Neural cell (in vitro differentiated cells): Measurements from ENCODE around the gene SLFN12L. TPM values are rescaled to one million over a fixed set of nuclear protein-coding genes. Genes with fewer than 3 reads are reported as not detected.
"Not testable (repeated sequence)": the region's sequence is repeated elsewhere in the genome, so short reads cannot be mapped to it uniquely, and the experiment has no call there.

Experiments
- H2AFZ ChIP-seq: fragments of 200-600, 300-800 bp; sonication (generic), shearing (Covaris generic); 2 replicates; pipeline ENCODE4 v1.6.0; 2014; ENCODE audit warnings: low read depth, mild to moderate bottlenecking, antibody characterized with exemption, low read length, moderate library complexity
- H3F3A ChIP-seq: fragments of 200-600 bp; shearing (Covaris generic); 2 replicates; pipeline ENCODE4 v1.6.1; 2016; ENCODE audit warnings: mild to moderate bottlenecking, moderate library complexity, mixed read lengths, antibody characterized with exemption, low read length; ENCODE audit not compliant: insufficient read depth, poor library complexity, severe bottlenecking
- H3K27ac ChIP-seq: fragments of 200-600, 300-800 bp; sonication (generic), shearing (Covaris generic); 2 replicates; pipeline ENCODE4 v1.5.1; 2014; ENCODE audit warnings: mild to moderate bottlenecking, low read length, moderate library complexity
- H3K27me3 ChIP-seq: fragments of 300-800, 200-600 bp; sonication (generic), shearing (Covaris generic); 2 replicates; pipeline ENCODE4 v1.6.0; 2014; ENCODE audit warnings: mild to moderate bottlenecking, low read depth, low read length, moderate library complexity; ENCODE audit not compliant: insufficient read depth
- H3K36me3 ChIP-seq: fragments of 300-800, 200-600 bp; sonication (generic), shearing (Covaris generic); 2 replicates; pipeline ENCODE4 v1.5.1; 2014; ENCODE audit warnings: mild to moderate bottlenecking, antibody characterized with exemption, low read length, moderate library complexity; ENCODE audit not compliant: insufficient read depth
- H3K4me2 ChIP-seq: fragments of 300-800, 200-600 bp; sonication (generic), shearing (Covaris generic); 2 replicates; pipeline ENCODE4 v1.6.0; 2014; ENCODE audit warnings: mild to moderate bottlenecking, low read length
- H3K4me3 ChIP-seq: fragments of 300-800, 200-600 bp; sonication (generic), shearing (Covaris generic); 2 replicates; pipeline ENCODE4 v1.5.1; 2014; ENCODE audit warnings: mild to moderate bottlenecking, low read length, moderate library complexity
- H3K79me2 ChIP-seq: fragments of 200-600 bp; shearing (Covaris generic); replicated peaks from 2 replicates; pipeline ENCODE4 v1.6.0; 2014; ENCODE audit warnings: mild to moderate bottlenecking, low read length, moderate library complexity; ENCODE audit not compliant: insufficient read depth
- H3K9ac ChIP-seq: fragments of 300-800, 200-600 bp; sonication (generic), shearing (Covaris generic); 2 replicates; pipeline ENCODE4 v1.6.1; 2016; ENCODE audit warnings: mild to moderate bottlenecking, low read length, mixed read lengths
- H3K9me2 ChIP-seq: fragments of 200-600 bp; shearing (Covaris generic); 2 replicates; pipeline ENCODE4 v1.6.1; 2016; ENCODE audit warnings: mild to moderate bottlenecking, low read length, mixed read lengths; ENCODE audit not compliant: insufficient read depth
- H3K9me3 ChIP-seq: fragments of 200-600, 300-800 bp; sonication (generic), shearing (Covaris generic); 2 replicates; pipeline ENCODE4 v1.6.1; 2016; ENCODE audit warnings: mild to moderate bottlenecking, mixed run types, low read length, moderate library complexity, mixed read lengths
- H4K20me1 ChIP-seq: fragments of 200-600 bp; shearing (Covaris generic); 2 replicates; pipeline ENCODE4 v1.6.1; 2016; ENCODE audit warnings: mild to moderate bottlenecking, mixed run types; ENCODE audit not compliant: insufficient read depth
- EP300 ChIP-seq: fragments of 450-650 bp; conservative IDR thresholded peaks from 2 replicates; pipeline ENCODE4 v1.6.1; 2014; ENCODE audit warnings: antibody characterized with exemption, mild to moderate bottlenecking, moderate library complexity; ENCODE audit not compliant: poor library complexity, severe bottlenecking
- EZH2 ChIP-seq: fragments of 200-600, 300-800 bp; shearing (Covaris generic), sonication (generic); IDR thresholded peaks from 2 replicates; pipeline ENCODE4 v1.6.1; 2014; ENCODE audit warnings: antibody characterized with exemption, low read length, borderline replicate concordance, mild to moderate bottlenecking; ENCODE audit not compliant: insufficient read depth, poor library complexity, severe bottlenecking
- MXI1 ChIP-seq: fragments of 450-650 bp; conservative IDR thresholded peaks from 2 replicates; pipeline ENCODE4 v1.6.1; 2014; ENCODE audit warnings: antibody characterized with exemption, mild to moderate bottlenecking; ENCODE audit not compliant: poor library complexity, severe bottlenecking
- POLR2AphosphoS5 ChIP-seq: IDR thresholded peaks from 2 replicates; pipeline ENCODE4 v1.6.1; 2012
- RAD21 ChIP-seq: fragments of 450-650 bp; conservative IDR thresholded peaks from 2 replicates; pipeline ENCODE4 v1.6.1; 2014; ENCODE audit warnings: antibody characterized with exemption, mild to moderate bottlenecking, moderate library complexity
- SMC3 ChIP-seq: fragments of 450-650 bp; conservative IDR thresholded peaks from 2 replicates; pipeline ENCODE4 v1.6.1; 2014; ENCODE audit warnings: antibody characterized with exemption, mild to moderate bottlenecking, moderate library complexity; ENCODE audit not compliant: poor library complexity
- TAF1 ChIP-seq: IDR thresholded peaks from 2 replicates; pipeline ENCODE4 v1.6.1; 2012; ENCODE audit warnings: low read depth
- polyA plus RNA-seq: library from polyadenylated mRNA; depleted of rRNA; stranded (reverse); fragments of >200 nt; gene quantifications from 2 replicates; pipeline ENCODE4 v1.2.3, GENCODE V29; 2014
- TF ChIP-seq, protein P1 (sequence below): fragments of 450-650 bp; IDR thresholded peaks from 2 replicates; pipeline ENCODE4 v1.5.1; 2014; ENCODE audit warnings: antibody characterized with exemption, mild to moderate bottlenecking, moderate library complexity; ENCODE audit not compliant: poor library complexity, severe bottlenecking
- TF ChIP-seq, protein P2 (sequence below): IDR thresholded peaks from 2 replicates; pipeline ENCODE4 v1.6.1; 2012; ENCODE audit warnings: borderline replicate concordance

The SLFN12L gene
- polyA plus RNA-seq, 1 donor from 2014 or later: not detected

DNA sequence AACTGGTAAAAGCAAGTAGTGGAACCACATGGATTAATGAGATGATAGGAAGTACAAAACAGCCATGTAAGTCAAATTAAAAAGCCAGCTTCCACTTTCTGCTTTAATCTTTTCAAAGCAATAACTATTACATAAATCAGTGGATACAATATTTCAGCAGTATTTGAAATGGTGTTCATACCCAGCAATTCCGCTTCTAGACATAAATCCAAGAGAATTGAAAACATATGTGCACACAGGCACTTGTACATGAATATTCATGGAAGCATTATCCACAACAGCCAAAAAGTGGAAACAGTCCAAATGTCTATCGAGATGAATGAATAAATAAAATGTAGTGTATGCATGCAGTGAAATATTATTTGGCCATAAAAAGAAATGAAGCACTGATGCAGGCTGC is 27.4 kb downstream of the SLFN12L start:
- no peaks in the 10 kb centered on the region for H3K27me3 ChIP-seq
- no peaks in the 10 kb centered on the region for H3K36me3 ChIP-seq
- H3K9me3 ChIP-seq: no peaks in the 10 kb centered on the region
- H3F3A ChIP-seq: no peaks in the 10 kb centered on the region
- H4K20me1 ChIP-seq: no peaks in the 10 kb centered on the region
- no peaks in the 10 kb centered on the region for H3K79me2 ChIP-seq
- H3K4me2 ChIP-seq: no peak overlapping the region
- no peak overlapping the region for H2AFZ ChIP-seq
- H3K4me3 ChIP-seq: no peak overlapping the region
- H3K9ac ChIP-seq: no peak overlapping the region
- TF ChIP-seq SMC3 (no peak), EZH2 (no peak), TAF1 (no peak), MXI1 (no peak), POLR2AphosphoS5 (no peak), RAD21 (no peak), EP300 (no peak)
- TF ChIP-seq, protein P1, sequence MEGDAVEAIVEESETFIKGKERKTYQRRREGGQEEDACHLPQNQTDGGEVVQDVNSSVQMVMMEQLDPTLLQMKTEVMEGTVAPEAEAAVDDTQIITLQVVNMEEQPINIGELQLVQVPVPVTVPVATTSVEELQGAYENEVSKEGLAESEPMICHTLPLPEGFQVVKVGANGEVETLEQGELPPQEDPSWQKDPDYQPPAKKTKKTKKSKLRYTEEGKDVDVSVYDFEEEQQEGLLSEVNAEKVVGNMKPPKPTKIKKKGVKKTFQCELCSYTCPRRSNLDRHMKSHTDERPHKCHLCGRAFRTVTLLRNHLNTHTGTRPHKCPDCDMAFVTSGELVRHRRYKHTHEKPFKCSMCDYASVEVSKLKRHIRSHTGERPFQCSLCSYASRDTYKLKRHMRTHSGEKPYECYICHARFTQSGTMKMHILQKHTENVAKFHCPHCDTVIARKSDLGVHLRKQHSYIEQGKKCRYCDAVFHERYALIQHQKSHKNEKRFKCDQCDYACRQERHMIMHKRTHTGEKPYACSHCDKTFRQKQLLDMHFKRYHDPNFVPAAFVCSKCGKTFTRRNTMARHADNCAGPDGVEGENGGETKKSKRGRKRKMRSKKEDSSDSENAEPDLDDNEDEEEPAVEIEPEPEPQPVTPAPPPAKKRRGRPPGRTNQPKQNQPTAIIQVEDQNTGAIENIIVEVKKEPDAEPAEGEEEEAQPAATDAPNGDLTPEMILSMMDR: no peak
- TF ChIP-seq, protein P2, sequence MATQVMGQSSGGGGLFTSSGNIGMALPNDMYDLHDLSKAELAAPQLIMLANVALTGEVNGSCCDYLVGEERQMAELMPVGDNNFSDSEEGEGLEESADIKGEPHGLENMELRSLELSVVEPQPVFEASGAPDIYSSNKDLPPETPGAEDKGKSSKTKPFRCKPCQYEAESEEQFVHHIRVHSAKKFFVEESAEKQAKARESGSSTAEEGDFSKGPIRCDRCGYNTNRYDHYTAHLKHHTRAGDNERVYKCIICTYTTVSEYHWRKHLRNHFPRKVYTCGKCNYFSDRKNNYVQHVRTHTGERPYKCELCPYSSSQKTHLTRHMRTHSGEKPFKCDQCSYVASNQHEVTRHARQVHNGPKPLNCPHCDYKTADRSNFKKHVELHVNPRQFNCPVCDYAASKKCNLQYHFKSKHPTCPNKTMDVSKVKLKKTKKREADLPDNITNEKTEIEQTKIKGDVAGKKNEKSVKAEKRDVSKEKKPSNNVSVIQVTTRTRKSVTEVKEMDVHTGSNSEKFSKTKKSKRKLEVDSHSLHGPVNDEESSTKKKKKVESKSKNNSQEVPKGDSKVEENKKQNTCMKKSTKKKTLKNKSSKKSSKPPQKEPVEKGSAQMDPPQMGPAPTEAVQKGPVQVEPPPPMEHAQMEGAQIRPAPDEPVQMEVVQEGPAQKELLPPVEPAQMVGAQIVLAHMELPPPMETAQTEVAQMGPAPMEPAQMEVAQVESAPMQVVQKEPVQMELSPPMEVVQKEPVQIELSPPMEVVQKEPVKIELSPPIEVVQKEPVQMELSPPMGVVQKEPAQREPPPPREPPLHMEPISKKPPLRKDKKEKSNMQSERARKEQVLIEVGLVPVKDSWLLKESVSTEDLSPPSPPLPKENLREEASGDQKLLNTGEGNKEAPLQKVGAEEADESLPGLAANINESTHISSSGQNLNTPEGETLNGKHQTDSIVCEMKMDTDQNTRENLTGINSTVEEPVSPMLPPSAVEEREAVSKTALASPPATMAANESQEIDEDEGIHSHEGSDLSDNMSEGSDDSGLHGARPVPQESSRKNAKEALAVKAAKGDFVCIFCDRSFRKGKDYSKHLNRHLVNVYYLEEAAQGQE: no peak
- no peaks in the 10 kb centered on the region for H3K9me2 ChIP-seq
- no peak overlapping the region for H3K27ac ChIP-seq

DNA sequence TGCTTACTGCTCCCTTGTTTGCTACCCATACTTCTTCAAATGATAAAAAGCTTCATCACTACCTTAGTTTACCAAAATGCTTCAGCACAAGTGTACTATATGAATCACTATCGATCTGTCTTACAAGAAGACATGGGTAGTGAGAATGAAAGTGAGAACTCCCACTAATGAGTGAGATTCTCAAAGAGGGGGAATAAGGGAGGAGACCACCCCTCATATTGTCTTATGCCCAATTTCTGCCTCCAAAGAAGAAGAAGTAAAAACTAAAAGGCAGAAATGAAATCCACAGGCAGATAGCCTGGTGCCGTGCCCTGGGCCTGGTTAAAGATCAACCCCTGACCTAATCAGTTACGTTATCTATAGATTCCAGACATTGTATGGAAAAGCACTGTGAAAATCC is 29.8 kb downstream of the SLFN12L start:
- H4K20me1 ChIP-seq, H3K9me2 ChIP-seq, H3K4me3 ChIP-seq, H3K9me3 ChIP-seq, H3K79me2 ChIP-seq, H3K9ac ChIP-seq, H3K36me3 ChIP-seq, H2AFZ ChIP-seq, H3F3A ChIP-seq, H3K27ac ChIP-seq, H3K4me2 ChIP-seq, H3K27me3 ChIP-seq: not testable (repeated sequence)

DNA sequence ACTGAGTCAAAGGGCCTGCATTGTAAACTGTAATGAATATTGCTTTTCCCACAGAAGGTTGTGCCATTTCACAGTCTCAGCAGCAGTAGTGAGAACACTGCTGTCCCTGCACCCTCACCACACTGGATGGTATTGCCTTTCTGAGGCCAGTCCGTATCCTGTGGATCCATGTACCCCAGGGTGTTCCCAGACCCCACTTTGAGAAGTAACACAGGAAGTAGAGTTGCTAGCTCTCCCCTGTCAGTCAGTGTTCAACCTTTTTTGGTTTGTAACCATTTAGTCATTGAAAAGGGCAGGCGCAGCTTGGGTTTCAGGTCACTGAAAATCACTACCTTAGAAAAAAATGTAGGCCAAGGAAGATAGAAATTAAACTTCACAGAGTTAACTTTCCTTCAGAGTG is 37.9 kb downstream of the SLFN12L start:
- Histone ChIP-seq H3K9me2 (no peaks in the 10 kb centered on the region), H3K27ac (no peak overlapping the region), H3K36me3 (no peaks in the 10 kb centered on the region), H3K9me3 (peaks cover 4% of the 10 kb centered on the region), H3K9ac (no peak overlapping the region), H3K4me2 (no peak overlapping the region), H3K4me3 (no peak overlapping the region), H2AFZ (no peak overlapping the region), H4K20me1 (no peaks in the 10 kb centered on the region), H3F3A (no peaks in the 10 kb centered on the region), H3K79me2 (no peaks in the 10 kb centered on the region), H3K27me3 (peaks cover 66% of the 10 kb centered on the region)
- TF ChIP-seq EZH2: no peak
- TF ChIP-seq POLR2AphosphoS5: no peak
- TF ChIP-seq EP300: no peak
- TF ChIP-seq TAF1: no peak
- TF ChIP-seq, protein P1: no peak
- TF ChIP-seq MXI1: no peak
- TF ChIP-seq, protein P2: no peak
- TF ChIP-seq RAD21: no peak
- TF ChIP-seq SMC3: no peak
